PC-3 (cell line): ENCODE data around the gene EXOC4. TPM values are rescaled to one million over a fixed set of nuclear protein-coding genes. Genes with fewer than 3 reads are reported as not detected.

Source experiments
- ATAC-seq: fragments of 200-7000 bp; cut with Tn5 transposase; 2 replicates; pipeline ENCODE4 v1.9.1; 2020; ENCODE audit warnings: mild to moderate bottlenecking, moderate library complexity
- BruUV-seq: library from RNA; stranded (reverse); fragments of 400-500 nt; replicated peaks from 2 replicates; lab custom pipeline; 2021; lab: Mats Ljungman, UMichigan
- CTCF ChIA-PET: fragments of 300-600 bp; sonication (Branson Sonifier 250); formaldehyde crosslinking; loops from one replicate; lab custom pipeline; 2022; ENCODE audit warnings: antibody characterized with exemption; lab: Charles Lee
- POLR2A ChIA-PET: fragments of 300-600 bp; sonication (Branson Sonifier 250); formaldehyde crosslinking; loops from one replicate; lab custom pipeline; 2022; ENCODE audit warnings: antibody characterized with exemption; ENCODE audit not compliant: unreplicated experiment; lab: Charles Lee
- DNase-seq: peaks from one replicate; pipeline ENCODE4 v3.0.0-alpha.2; 2015
- H2AFZ ChIP-seq: fragments of 300-600 bp; sonication (generic); 2 replicates; pipeline ENCODE4 v1.6.0; 2016; ENCODE audit warnings: antibody characterized with exemption, low read length
- H3F3A ChIP-seq: fragments of 300-600 bp; sonication (generic); one replicate; pipeline ENCODE4 v1.6.0; 2017; ENCODE audit warnings: antibody characterized with exemption, low read length, control low read depth, mild to moderate bottlenecking; ENCODE audit not compliant: unreplicated experiment
- H3K27ac ChIP-seq: fragments of 300-600 bp; sonication (generic); 2 replicates; pipeline ENCODE4 v1.5.1; 2016; ENCODE audit warnings: mild to moderate bottlenecking, low read length
- H3K27me3 ChIP-seq: fragments of 300-600 bp; sonication (generic); 2 replicates; pipeline ENCODE4 v1.6.1; 2016; ENCODE audit warnings: low read length, mixed read lengths
- H3K36me3 ChIP-seq: fragments of 300-600 bp; sonication (generic); 2 replicates; pipeline ENCODE4 v1.6.1; 2016; ENCODE audit warnings: low read depth, mixed run types, low read length, mixed read lengths
- H3K4me1 ChIP-seq: fragments of 300-600 bp; sonication (generic); 2 replicates; pipeline ENCODE4 v1.5.1; 2016; ENCODE audit warnings: low read length; ENCODE audit not compliant: insufficient read depth
- H3K4me2 ChIP-seq: fragments of 300-600 bp; sonication (generic); 2 replicates; pipeline ENCODE4 v1.6.0; 2016; ENCODE audit warnings: low read length
- H3K4me3 ChIP-seq: fragments of 300-600 bp; sonication (generic); 2 replicates; pipeline ENCODE4 v1.5.1; 2016; ENCODE audit warnings: mild to moderate bottlenecking, low read length, mixed read lengths
- H3K79me2 ChIP-seq: fragments of 300-600 bp; sonication (generic); 2 replicates; pipeline ENCODE4 v1.6.1; 2017; ENCODE audit warnings: low read length, mixed read lengths
- H3K9ac ChIP-seq: fragments of 300-600 bp; sonication (generic); 2 replicates; pipeline ENCODE4 v1.6.0; 2016; ENCODE audit warnings: mild to moderate bottlenecking, low read length
- H3K9me2 ChIP-seq: fragments of 300-600 bp; sonication (generic); replicated peaks from 2 replicates; pipeline ENCODE4 v1.6.1; 2016; ENCODE audit warnings: mixed run types, low read length, mixed read lengths
- H3K9me3 ChIP-seq: fragments of 300-600 bp; sonication (generic); 2 replicates; pipeline ENCODE4 v1.6.1; 2016; ENCODE audit warnings: low read length, mixed read lengths
- H4K20me1 ChIP-seq: fragments of 300-600 bp; sonication (generic); 2 replicates; pipeline ENCODE4 v1.6.1; 2016; ENCODE audit warnings: low read length, mixed read lengths
- CTCF ChIP-seq: fragments of 300-600 bp; sonication (generic); conservative IDR thresholded peaks from 2 replicates; pipeline ENCODE4 v1.5.1; 2017; ENCODE audit warnings: antibody characterized with exemption, low read depth, mild to moderate bottlenecking, low read length
- EZH2 ChIP-seq: fragments of 300-600 bp; sonication (generic); IDR thresholded peaks from one replicate; pipeline ENCODE4 v1.6.1; 2017; ENCODE audit warnings: antibody characterized with exemption, mild to moderate bottlenecking, low read length; ENCODE audit not compliant: unreplicated experiment
- EZH2phosphoT487 ChIP-seq: fragments of 300-600 bp; sonication (generic); IDR thresholded peaks from 2 replicates; pipeline ENCODE4 v1.6.1; 2018; ENCODE audit warnings: mild to moderate bottlenecking, antibody characterized with exemption, low read length, borderline replicate concordance
- intact Hi-C: fragments of 100-400 bp; cut with micrococcal nuclease; formaldehyde crosslinking; loops from 2 replicates; pipeline ENCODE4 v1.9.0; 2023
- total RNA-seq: library from RNA; depleted of rRNA; stranded (reverse); fragments of >200 nt; gene quantifications from 2 replicates; pipeline ENCODE4 v1.2.3, GENCODE V29; 2014

Gene EXOC4
- total RNA-seq, 1 experiment from 2014 or later: 43.5 TPM

DNA sequence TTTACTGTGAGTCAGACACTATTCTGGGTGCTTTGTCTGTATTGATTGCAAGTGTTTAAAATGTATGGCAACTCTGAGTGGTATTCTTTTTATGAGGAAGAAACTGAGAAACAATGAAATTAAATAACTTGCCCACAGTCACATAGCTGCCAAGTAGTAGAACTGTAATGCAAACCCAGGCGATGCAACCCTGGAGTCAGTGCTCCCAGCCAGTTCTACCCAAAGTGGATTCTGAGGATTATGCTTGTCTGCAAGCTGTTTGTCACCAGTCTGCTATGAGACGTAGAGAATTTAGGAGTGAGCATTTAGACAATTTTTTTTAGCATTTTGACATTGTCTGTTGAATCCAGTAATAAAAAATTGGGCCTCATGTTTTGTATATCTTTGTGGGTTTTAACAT is 568.3 kb downstream of the EXOC4 start:
- TF ChIP-seq CTCF (no peak), EZH2phosphoT487 (no peak), EZH2 (no peak)
- ChIA-PET CTCF (no interaction called here), POLR2A (no interaction called here)
- BruUV-seq: no TSS peak
- no peaks in the 10 kb centered on the region for H3F3A ChIP-seq
- no peaks in the 10 kb centered on the region for H3K36me3 ChIP-seq
- no peak overlapping the region for H3K4me3 ChIP-seq
- no peaks in the 10 kb centered on the region for H3K9me2 ChIP-seq
- no peak overlapping the region for H3K9ac ChIP-seq
- no peak overlapping the region for H2AFZ ChIP-seq
- no peaks in the 10 kb centered on the region for H3K4me1 ChIP-seq
- H3K27ac ChIP-seq: no peak overlapping the region
- DNase-seq: no peak
- no peak for ATAC-seq
- intact Hi-C loops: no loop called here
- no peak overlapping the region for H3K4me2 ChIP-seq
- no peaks in the 10 kb centered on the region for H3K9me3 ChIP-seq
- no peaks in the 10 kb centered on the region for H4K20me1 ChIP-seq
- H3K79me2 ChIP-seq: no peaks in the 10 kb centered on the region
- H3K27me3 ChIP-seq: no peaks in the 10 kb centered on the region

GRCh38 chr7:133822001-133822641 is 569.2 kb downstream of the EXOC4 start:
- Histone ChIP-seq H3K9me3 (no peaks in the 10 kb centered on the region), H3K4me1 (no peaks in the 10 kb centered on the region), H3K9ac (no peak overlapping the region), H3K27ac (no peak overlapping the region), H3K9me2 (no peaks in the 10 kb centered on the region), H3K36me3 (no peaks in the 10 kb centered on the region), H3F3A (no peaks in the 10 kb centered on the region), H3K79me2 (no peaks in the 10 kb centered on the region), H3K4me3 (no peak overlapping the region), H2AFZ (no peak overlapping the region), H3K27me3 (no peaks in the 10 kb centered on the region), H3K4me2 (no peak overlapping the region), H4K20me1 (no peaks in the 10 kb centered on the region)
- TF ChIP-seq EZH2phosphoT487: no peak
- no peak for TF ChIP-seq CTCF
- TF ChIP-seq EZH2: no peak
- DNase-seq: no peak
- BruUV-seq: no TSS peak
- ChIA-PET CTCF (no interaction called here), POLR2A (no interaction called here)
- intact Hi-C loops: no loop called here
- ATAC-seq: no peak

- H3K9me3 ChIP-seq: no peaks in the 10 kb centered on the region
- no TSS peak for BruUV-seq
- POLR2A ChIA-PET: no interaction called here
- H3K79me2 ChIP-seq: no peaks in the 10 kb centered on the region
- no peak overlapping the region for H3K4me3 ChIP-seq
- no peaks in the 10 kb centered on the region for H3F3A ChIP-seq
- H3K27ac ChIP-seq: no peak overlapping the region
- ATAC-seq: no peak
- H3K9me2 ChIP-seq: no peaks in the 10 kb centered on the region
- H2AFZ ChIP-seq: no peak overlapping the region
- H3K4me2 ChIP-seq: no peak overlapping the region
- no peaks in the 10 kb centered on the region for H3K27me3 ChIP-seq
- no peaks in the 10 kb centered on the region for H3K4me1 ChIP-seq
- H4K20me1 ChIP-seq: no peaks in the 10 kb centered on the region
- H3K36me3 ChIP-seq: no peaks in the 10 kb centered on the region
- CTCF ChIA-PET: no interaction called here
- H3K9ac ChIP-seq: no peak overlapping the region
- DNase-seq: no peak
- no peak for TF ChIP-seq CTCF
- TF ChIP-seq EZH2: no peak
- TF ChIP-seq EZH2phosphoT487: no peak
- intact Hi-C loops: no loop called here
Measured at GRCh38 chr7:133822868-133823552, 570.1 kb downstream of the EXOC4 start.
